H4 (cell line): ENCODE measurements around the gene ADARB1. TPM values are rescaled to one million over a fixed set of nuclear protein-coding genes. Genes with fewer than 3 reads are reported as not detected.

Experiments used
- DNase-seq: peaks from one replicate; pipeline ENCODE4 v3.0.0-alpha.2; 2015; ENCODE audit warnings: low spot score
- total RNA-seq: library from RNA; depleted of rRNA; stranded (reverse); fragments of >200 nt; shearing (Covaris generic); gene quantifications from 2 replicates; pipeline ENCODE4 v1.2.3, GENCODE V29; 2014

Gene ADARB1
- total RNA-seq, 1 experiment from 2014 or later: 10.2 TPM

DNA sequence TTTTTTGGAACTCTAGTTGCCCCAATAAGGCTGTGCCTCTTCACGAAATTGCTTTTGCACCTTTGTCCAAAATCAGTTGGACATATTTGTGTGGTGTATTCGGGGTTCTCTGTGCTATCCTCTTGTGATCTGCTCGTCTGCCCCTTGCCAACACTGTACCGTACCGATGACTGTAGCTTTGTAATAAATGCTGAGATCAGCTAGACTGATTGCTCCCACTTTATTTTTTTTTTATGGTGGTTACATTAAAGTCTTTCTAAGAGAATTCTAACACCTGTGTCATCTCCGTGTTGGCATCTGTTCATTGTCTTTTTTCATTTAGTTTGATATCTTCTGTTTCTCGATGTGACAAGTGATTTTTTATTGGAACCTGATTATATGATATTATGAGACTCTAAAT, 94.1 kb downstream of the ADARB1 start:
- DNase-seq: no peak

DNA sequence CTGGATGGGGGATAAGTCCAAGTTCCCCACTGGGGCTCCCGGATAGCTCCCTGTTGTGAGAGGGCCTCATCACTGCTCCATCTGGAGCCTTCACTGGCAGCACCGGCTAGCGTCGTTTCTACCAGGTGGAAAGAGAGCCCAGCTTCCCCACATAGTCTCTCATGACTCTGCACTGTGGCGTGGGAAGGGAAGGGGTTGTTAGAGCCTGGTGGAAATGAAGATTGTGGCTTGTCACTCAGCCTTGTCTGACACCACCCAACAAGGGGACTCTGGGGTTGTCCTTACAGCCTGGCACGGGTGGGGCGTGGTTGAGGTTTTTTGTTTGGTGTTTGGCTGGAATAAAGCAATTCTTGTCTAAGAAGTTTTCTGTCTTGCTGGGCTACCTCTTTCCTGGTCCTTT, 94.6 kb downstream of the ADARB1 start:
- DNase-seq: no peak

DNA sequence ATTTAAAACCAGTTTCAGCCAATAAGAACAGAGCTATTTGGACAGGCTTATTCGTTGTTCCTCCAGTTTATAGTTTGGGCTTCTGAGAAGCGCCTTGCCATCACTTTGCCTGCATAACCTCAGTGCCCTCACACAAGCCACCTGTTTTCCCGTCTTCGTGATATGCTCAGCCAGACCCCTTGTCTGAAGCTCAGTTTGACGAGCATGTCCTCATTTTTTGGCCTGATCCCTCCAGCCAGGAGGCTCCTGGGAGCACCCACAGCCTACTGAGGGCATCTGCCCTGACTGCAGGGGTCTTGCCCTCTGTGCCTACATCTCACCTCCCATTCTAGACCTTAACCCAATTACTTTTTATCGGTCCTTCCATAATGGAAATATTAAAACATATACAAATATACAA, 95.3 kb downstream of the ADARB1 start:
- DNase-seq: no peak

DNA sequence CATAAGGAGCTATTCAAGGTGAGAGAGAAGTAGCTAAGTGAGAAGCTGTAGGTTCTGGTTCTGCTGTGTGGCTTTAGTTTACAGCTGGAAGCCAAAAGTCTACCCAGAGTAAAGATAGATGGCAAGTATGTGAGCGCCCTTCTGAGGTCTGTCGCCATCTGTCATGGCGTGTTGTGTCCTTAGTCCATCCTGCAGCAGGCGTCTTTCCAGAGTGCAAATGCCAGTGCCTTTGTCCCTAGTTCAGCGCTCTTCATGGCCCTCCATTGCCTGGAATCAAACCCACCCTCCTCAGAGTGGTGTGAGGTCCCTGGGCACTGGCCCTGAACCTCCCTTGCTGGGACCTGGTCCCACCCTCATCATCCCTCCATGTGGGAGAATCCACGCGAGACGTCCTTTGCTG, 96.6 kb downstream of the ADARB1 start:
- DNase-seq: no peak

DNA sequence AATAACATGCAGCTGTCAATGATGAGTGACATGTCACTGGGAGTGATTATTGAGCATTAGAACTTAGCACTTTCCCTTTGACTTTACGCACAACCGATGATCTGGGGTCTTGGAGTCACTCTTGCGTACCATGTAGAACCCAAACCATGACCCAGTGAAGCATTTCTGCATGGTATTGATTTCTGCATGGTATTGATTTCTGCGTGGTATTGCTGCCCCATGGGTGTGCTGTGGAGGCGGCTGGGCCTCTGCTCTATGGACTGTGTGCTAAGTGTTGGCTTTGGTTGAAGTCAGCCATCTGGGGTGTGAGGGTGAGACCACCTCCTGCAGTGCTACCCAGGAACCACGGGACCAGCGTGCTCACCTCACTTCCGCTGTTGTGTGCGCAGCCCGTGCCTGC, 98.0 kb downstream of the ADARB1 start:
- no peak for DNase-seq

DNA sequence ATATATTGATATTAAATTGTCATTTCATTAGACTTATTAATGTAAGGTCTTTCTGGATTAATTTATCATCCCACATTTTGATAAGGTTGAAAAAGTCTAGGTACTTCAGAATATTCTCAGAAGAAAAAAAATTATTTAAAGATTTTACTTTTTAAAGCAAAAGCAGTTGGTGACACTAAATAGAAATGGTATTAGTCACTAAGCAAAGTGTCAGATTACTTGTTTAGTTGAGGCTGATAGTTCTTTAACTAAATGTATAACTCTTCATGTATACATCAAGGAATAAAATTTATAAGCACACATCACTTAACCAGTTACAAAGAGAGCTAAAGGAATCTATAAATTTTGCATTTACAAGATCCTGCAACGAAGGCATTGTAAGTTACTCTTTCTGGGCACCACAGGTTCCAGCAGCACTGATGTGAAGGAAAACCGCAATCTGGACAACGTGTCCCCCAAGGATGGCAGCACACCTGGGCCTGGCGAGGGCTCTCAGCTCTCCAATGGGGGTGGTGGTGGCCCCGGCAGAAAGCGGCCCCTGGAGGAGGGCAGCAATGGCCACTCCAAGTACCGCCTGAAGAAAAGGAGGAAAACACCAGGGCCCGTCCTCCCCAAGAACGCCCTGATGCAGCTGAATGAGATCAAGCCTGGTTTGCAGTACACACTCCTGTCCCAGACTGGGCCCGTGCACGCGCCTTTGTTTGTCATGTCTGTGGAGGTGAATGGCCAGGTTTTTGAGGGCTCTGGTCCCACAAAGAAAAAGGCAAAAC, 101.1 kb downstream of the ADARB1 start:
- no peak for DNase-seq

DNA sequence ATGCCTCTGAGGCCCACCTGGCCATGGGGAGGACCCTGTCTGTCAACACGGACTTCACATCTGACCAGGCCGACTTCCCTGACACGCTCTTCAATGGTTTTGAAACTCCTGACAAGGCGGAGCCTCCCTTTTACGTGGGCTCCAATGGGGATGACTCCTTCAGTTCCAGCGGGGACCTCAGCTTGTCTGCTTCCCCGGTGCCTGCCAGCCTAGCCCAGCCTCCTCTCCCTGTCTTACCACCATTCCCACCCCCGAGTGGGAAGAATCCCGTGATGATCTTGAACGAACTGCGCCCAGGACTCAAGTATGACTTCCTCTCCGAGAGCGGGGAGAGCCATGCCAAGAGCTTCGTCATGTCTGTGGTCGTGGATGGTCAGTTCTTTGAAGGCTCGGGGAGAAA, 101.8 kb downstream of the ADARB1 start:
- DNase-seq: no peak

DNA sequence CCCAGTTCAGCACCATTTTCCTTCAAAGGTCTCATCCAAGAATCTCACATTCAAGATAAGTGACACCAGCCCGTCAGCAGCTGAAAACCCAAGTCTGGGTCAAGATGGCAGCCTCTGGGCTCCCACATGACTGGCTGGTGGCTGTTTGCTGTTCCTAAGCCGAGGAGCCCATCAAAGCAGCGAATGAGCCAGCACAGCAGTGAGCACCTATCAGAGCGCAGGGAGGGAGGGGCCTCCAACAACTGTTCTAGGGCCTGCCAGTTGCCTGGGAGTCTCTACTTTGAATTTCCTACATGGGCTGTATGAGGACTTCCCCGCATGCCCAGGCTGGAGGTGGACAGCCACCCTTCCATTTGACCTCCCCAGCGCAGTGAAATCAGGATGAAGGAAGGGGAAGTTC, 102.7 kb downstream of the ADARB1 start:
- DNase-seq: no peak

DNA sequence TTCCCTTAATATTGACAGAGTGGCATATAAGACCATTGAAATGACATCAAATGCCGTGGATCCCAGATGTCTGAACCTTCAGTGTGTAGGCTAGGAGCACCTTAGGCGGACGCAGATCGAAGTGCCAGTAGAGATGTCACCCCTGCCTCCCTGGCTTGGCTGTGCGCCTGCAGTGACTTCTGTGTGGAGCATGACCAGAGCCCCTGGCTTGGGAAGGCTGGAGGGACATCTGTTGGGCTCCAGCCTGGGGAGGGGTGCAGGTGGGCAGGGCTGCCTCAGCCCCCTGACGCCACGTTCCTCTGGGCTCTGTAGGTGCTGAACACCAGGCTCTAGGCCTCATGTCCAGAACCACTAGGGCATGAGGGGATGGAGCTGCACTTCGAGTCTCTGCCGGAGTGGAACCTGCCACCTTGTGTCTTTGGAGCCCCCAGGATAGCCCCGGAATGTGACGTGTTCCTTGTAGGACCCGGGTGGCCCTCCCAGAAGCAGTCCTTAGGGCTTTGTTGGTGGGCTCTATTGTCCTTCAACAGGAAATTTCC, 103.8 kb downstream of the ADARB1 start:
- no peak for DNase-seq

DNA sequence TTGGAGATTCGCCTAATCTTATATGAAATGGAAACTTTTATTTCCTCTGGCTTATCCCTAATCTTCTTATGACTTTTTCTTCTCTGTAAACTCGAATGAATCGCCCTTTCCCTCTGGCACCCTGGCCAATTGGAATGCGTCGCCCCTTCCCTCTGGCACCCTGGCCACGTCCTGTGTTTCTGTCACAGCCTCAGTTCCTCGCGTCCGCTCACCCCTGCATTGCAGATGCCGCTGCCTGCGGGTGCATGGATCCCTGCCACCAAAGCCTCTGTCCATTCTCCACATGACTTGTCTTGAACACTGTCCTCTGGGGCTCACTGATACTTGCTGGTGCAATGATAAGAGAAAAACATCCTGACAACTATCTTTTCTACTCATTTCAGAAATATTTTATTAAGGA, 104.6 kb downstream of the ADARB1 start:
- DNase-seq: no peak

DNA sequence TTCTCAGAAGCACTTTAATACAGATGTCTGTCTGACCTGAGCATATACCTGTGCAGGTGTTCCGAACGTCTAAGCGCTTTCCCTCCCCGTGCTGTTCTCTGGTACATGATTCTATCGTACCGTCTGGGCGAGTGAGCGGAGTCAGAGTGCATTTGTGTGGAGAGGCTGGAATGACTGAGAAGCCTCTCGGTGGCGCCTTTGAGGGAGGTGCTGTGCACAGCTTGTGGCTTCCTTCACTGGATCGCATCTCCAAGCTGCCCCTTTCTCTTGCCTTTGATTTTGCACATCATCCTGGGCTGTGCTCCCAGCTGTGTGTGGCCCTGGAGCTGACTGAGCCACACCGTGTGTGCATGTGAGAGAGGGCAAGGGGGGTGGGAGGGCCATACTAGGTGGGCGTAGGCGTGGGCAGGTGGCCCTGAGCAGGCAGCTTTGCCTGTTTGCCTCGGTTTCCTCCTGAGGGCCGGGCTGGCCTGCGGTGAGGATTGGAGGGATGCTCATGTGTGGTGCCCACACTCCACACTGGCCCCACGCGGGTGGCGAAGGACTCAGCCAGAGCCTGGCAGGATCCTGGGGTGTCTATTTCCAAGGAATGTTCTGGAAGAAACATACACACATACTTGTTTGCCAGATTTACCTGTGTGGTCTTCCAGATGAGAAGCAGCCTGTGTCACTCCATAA, 105.3 kb downstream of the ADARB1 start:
- DNase-seq: no peak

DNA sequence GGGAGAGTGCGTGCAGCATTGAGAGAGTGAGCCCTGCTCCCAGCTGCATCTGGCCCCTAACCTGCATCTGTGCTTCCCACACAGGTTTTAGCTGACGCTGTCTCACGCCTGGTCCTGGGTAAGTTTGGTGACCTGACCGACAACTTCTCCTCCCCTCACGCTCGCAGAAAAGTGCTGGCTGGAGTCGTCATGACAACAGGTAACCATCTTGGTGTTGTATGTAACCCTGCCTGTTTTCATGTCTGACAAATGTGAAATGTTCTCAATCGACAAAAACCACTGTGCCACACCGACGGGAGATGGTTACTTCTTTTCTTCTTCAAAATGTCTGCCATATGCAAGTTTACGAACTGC, 105.8 kb downstream of the ADARB1 start:
- DNase-seq: no peak

DNA sequence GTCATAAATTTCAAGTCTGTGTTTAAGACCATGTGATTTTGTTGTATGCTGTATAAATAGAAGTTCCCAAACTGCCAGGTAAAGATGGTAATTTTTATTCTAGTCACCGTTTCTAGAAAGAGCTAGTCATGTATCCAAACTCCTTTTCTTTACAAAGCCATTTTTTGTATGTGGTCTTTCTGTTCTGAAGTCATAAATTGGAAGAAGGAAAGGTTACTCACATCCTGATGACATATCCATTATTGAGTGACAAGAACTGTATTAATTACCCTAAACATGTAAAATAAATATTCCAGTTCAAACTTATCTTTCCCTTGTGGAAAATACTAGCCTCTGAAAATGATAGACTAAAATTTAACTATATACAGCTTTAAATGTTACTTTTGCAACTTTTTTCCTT, 108.6 kb downstream of the ADARB1 start:
- DNase-seq: no peak

DNA sequence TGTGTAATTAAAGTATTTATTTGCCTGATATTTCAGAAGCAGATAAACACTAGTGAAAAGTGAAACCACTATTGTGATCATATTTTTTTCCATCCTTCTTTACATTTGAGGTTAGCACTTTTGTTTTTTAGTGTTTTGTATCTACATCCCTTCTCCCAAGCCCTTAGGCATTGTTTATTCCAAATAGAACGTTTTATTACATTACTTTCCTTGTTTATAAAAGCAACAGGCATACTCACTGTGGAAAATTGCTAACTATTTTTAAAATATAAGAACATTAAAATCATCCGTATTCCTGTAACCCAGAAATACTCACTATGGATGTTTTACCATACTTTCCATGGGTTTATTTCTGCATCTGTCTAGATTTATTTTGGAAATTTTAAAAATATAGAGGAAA, 109.5 kb downstream of the ADARB1 start:
- DNase-seq: no peak

DNA sequence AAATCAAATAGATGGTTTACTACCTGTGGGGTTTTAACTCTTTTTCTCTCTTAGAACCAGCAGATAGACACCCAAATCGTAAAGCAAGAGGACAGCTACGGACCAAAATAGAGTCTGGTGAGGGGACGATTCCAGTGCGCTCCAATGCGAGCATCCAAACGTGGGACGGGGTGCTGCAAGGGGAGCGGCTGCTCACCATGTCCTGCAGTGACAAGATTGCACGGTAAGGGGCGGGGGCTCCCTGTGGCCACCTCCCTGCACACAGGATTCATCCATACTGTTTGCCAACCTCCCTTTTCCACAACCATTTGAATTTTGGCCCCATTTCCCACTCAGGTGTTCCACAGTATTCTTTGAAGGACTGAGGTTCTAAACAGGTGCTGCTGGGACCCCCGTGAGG, 110.5 kb downstream of the ADARB1 start:
- DNase-seq: no peak

DNA sequence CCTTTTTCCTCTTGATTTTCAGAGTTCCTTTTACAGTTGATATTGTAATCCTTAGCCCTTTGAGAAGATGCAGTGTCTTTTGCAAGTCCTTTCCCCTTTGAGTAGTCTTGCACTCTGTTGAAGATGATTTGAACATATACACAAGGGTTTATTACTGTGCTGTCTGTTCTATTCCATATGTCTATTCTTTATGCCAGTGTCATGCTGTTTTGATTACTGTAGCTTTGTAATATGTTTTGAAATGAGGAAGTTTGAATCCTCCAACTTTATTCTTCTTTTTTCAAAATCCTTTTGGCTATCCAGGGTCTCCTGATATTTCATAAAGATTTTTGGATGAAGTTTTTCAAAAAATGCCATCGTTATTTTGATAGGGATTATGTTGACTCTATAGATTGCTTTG, 112.3 kb downstream of the ADARB1 start:
- DNase-seq: no peak

DNA sequence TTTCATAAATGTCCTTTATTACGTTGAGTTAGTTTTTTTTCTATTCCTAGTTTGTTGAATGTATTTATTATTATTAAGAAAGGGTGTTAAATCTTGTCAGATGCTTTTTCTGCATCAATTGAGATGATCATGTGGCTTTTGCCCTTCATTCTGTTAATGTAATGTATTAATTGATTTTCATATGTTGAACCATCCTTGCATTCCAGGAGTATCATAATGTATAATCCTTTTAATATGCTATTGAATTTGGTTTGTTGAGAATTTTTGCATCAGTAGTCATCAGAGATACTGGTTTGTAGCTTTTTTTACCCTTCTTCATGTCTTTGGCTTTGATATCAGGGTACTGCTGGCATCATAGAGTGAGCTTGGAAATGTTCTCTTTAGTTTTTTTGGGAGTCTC, 113.3 kb downstream of the ADARB1 start:
- DNase-seq: no peak

DNA sequence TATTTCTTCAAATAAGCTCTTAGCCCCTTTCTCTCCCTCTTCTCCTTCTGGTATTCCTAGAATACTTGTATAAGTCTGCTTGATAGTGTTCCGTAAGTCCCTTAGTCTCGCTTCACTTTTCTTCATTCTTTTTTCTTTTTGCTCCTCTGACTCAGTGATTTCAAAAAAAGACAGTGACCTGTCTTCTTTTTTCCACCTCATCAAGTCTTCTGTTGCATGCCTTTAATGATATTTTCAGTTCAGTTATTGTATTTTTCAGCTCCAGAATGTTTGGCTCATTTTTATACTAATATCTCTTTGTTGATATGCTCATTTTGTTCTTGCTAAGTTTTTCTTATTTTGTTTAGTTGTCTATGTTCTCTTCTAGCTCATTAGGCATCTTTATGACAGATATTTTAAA, 115.6 kb downstream of the ADARB1 start:
- DNase-seq: no peak

DNA sequence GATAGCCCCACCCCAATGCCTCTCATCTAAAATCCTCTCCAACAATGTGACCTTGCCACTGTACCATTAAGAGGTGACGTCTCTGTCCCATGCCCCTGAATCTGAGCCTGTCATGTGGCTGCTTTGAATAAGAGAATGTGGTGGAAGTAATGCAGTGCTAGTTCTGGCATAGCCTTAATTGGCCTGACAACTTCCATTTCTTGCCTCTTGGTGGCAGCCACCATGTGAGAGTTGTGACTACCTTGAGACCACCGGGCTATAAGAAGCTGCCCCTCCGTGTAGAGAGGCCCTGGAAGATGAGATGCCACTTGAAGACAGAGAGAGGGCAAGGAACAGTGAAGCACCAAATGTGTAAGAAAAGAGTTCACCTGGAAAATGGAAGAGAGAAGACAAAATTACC, 118.0 kb downstream of the ADARB1 start:
- DNase-seq: no peak

DNA sequence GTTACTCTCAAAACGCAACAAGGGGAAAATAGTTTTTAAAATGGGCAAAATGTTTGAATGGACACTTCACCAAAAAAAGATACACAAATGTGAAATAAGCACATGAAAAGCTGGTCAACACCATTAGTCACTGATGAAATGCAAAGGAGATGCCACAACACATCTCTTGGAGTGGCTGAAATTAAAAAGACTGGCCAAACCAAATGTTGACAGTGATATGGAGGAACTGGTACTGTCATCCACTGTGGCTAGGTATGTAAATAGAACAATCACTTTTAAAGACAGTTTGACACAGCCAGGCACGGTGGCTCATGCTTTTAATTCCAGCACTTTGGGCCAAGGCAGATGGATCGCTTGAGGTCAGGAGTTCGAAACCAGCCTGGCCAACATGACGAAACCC, 122.2 kb downstream of the ADARB1 start:
- DNase-seq: no peak

DNA sequence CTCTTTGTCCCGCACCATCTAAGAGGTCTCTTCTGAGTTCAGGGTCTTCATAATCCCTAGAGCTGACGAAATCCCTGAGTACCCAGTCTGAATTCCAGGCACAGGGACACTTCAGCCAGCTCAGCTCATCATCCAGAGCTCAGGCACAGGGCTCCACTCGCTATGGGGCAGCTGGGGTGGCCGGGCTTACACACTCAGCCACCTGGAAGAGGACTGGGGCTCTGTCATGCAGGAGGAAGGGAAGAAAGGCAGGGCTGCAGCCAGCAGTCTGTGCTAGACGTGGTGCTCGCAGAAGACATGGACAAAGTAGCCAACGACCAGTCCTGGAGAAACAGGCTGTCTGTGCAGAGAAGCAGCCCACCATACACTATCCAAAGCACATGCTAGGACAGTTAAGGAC, 124.8 kb downstream of the ADARB1 start:
- no peak for DNase-seq

DNA sequence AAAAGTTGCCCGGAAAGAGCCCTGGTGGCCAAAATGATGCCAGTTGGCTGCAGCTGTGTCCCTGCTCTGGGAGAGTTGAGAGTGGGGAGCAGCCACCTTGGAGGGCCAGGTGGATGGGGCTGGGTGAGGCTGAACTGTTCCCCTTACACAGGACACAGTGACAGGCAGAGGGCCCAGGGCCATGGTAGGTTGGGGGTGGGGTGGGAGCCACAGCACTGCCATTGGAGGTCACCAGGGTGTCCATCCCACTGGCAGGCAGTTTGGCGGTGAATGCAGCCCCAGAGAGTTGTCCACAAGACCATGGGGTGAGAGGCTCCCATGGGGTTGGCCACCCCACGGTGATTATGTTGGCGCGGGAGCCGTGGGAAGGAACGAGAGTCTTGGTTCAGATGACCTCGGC, 125.7 kb downstream of the ADARB1 start:
- DNase-seq: no peak

DNA sequence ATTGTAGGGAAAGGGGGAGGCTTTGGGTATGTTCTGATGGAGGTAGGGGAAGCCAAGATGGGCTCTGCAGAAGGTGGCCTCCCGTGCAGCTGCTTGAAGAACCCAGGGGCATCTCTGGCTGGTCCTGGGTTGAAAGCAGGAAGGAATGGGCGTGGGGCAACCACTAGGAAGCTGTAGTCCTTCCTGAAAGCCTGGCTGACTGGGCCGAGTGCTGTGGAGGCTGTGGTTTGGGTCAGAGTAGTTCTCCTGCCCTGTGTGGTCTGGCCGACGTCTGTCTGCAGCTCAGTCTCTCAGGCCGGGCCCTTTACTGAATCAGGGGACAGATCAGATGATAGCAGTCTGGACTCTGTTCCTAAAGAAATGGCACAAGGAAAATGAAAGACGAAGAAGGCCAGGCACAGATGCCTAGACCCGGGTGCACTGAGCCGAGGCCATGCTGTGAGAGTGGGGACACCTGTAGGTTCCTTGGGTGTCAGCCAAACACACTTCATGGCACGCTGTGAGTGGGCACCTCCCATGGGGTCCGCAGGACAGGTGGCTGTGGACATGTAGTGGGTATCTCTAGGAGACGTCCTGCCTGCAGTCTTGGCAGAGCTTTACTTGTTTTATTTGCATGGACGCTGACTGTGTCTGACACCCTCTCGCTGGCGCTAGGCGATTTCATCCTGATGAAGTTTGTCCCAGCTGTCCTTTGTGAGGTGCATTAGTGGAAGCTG, 126.4 kb downstream of the ADARB1 start:
- DNase-seq: no peak
